ES-I3 (cell line): Measurements from ENCODE around the gene CYTIP.
"Not testable (repeated sequence)": the region's sequence is repeated elsewhere in the genome, so short reads cannot be mapped to it uniquely, and the experiment has no call there.

Experiments used
- H3K36me3 ChIP-seq: 2 replicates; pipeline ENCODE4 v1.6.1; 2013; ENCODE audit warnings: mild to moderate bottlenecking, low read length, control low read depth, moderate library complexity; ENCODE audit not compliant: insufficient read depth
- H3K4me1 ChIP-seq: 2 replicates; pipeline ENCODE4 v1.6.1; 2013; ENCODE audit warnings: mild to moderate bottlenecking, control low read depth, low read length; ENCODE audit not compliant: insufficient read depth
- H3K9ac ChIP-seq: 2 replicates; pipeline ENCODE4 v1.6.1; 2013; ENCODE audit warnings: low read depth, mild to moderate bottlenecking, low read length, moderate library complexity
- H3K9me3 ChIP-seq: 2 replicates; pipeline ENCODE4 v1.6.1; 2013; ENCODE audit warnings: mild to moderate bottlenecking, low read length, moderate library complexity; ENCODE audit not compliant: control insufficient read depth, insufficient read depth

The CYTIP gene

GRCh38 chr2:157394928-157395327 lies 49.0 kb downstream of the CYTIP start:
- no peak overlapping the region for H3K9ac ChIP-seq
- H3K36me3 ChIP-seq = no peaks in the 10 kb centered on the region
- no peaks in the 10 kb centered on the region for H3K4me1 ChIP-seq
- no peaks in the 10 kb centered on the region for H3K9me3 ChIP-seq

GRCh38 chr2:157393348-157393747 lies 50.5 kb downstream of the CYTIP start:
- Histone ChIP-seq H3K36me3 (no peaks in the 10 kb centered on the region), H3K9me3 (no peaks in the 10 kb centered on the region), H3K9ac (no peak overlapping the region), H3K4me1 (no peaks in the 10 kb centered on the region)

GRCh38 chr2:157388827-157389226 lies 55.1 kb downstream of the CYTIP start:
- H3K9ac ChIP-seq = no peak overlapping the region
- no peaks in the 10 kb centered on the region for H3K9me3 ChIP-seq
- H3K36me3 ChIP-seq = no peaks in the 10 kb centered on the region
- no peaks in the 10 kb centered on the region for H3K4me1 ChIP-seq

- Histone ChIP-seq H3K9ac (no peak overlapping the region), H3K9me3 (no peaks in the 10 kb centered on the region), H3K36me3 (no peaks in the 10 kb centered on the region), H3K4me1 (no peaks in the 10 kb centered on the region)
Observed at GRCh38 chr2:157386747-157387146, 57.1 kb downstream of the CYTIP start.

GRCh38 chr2:157386247-157386646 lies 57.6 kb downstream of the CYTIP start:
- Histone ChIP-seq H3K9me3 (no peaks in the 10 kb centered on the region), H3K9ac (no peak overlapping the region), H3K36me3 (no peaks in the 10 kb centered on the region), H3K4me1 (no peaks in the 10 kb centered on the region)

- H3K4me1 ChIP-seq = no peaks in the 10 kb centered on the region
- H3K36me3 ChIP-seq = no peaks in the 10 kb centered on the region
- H3K9ac ChIP-seq = no peak overlapping the region
- peaks cover 11% of the 10 kb centered on the region; the same call in 1 of the 2 replicates for H3K9me3 ChIP-seq
Observed at GRCh38 chr2:157377861-157378260, 66.0 kb downstream of the CYTIP start.

GRCh38 chr2:157376041-157376440 lies 67.8 kb downstream of the CYTIP start:
- Histone ChIP-seq H3K9me3 (peaks cover 11% of the 10 kb centered on the region; the same call in 1 of the 2 replicates), H3K4me1 (no peaks in the 10 kb centered on the region), H3K9ac (no peak overlapping the region), H3K36me3 (no peaks in the 10 kb centered on the region)

- no peaks in the 10 kb centered on the region for H3K36me3 ChIP-seq
- no peak overlapping the region for H3K9ac ChIP-seq
- H3K4me1 ChIP-seq = no peaks in the 10 kb centered on the region
- peaks cover 11% of the 10 kb centered on the region; the same call in 1 of the 2 replicates for H3K9me3 ChIP-seq
Observed at GRCh38 chr2:157375384-157375783, 68.5 kb downstream of the CYTIP start.

GRCh38 chr2:157368508-157368907 lies 75.4 kb downstream of the CYTIP start:
- H3K9ac ChIP-seq, H3K9me3 ChIP-seq, H3K4me1 ChIP-seq: not testable (repeated sequence)

GRCh38 chr2:157367704-157368103 lies 76.2 kb downstream of the CYTIP start:
- no peaks in the 10 kb centered on the region for H3K9me3 ChIP-seq
- H3K4me1 ChIP-seq = no peaks in the 10 kb centered on the region
- no peaks in the 10 kb centered on the region for H3K36me3 ChIP-seq
- H3K9ac ChIP-seq = no peak overlapping the region

More at GRCh38 chr2:157368508-157368907, 75.4 kb downstream of the CYTIP start:
- H3K36me3 ChIP-seq = not testable (repeated sequence)
